HG03565 (cell line): ENCODE results near the gene CLEC20A.
A peak's percentile ranks its signal among the peaks of the same experiment; 100 is the strongest.
"Not testable (repeated sequence)": the region's sequence is repeated elsewhere in the genome, so short reads cannot be mapped to it uniquely, and the experiment has no call there.

ENCODE experiments used
- ATAC-seq: cut with Tn5 transposase; IDR thresholded peaks from one replicate; pipeline ENCODE4 v1.9.1; 2021; ENCODE audit warnings: mild to moderate bottlenecking, moderate library complexity; ENCODE audit not compliant: unreplicated experiment

Gene CLEC20A

DNA sequence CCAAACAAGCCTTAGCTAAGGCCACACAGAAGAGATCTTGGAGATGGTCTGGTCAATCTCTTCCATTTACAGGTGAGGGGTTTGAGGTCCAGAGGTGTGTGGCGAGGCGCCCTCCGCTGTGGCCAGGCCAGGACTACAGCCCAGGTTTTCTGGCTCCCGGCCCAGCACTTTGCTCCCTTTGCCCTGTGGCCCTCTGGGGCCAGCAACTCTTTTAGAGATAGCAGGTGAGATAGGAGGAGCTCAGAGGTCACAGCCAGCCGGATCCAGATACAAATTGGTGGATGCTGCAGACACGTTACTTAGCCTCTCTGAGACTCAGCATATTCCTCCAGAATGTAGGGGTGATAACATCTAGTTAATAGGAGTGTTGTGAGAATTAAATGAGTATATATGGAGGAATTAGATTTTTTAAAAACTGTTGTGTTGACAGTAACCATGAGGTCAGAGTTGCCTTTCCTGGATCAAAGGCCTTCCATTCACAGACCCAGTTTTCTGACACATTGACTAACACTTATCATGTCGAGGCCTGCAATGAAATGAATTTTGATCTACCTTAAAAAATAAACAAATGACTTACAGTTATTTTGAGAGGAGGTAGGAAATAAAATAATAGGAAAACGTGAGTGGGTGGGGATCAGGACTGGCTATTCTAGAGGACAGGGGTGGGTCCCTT lies 32.7 kb upstream of the CLEC20A start:
- no peak for ATAC-seq

DNA sequence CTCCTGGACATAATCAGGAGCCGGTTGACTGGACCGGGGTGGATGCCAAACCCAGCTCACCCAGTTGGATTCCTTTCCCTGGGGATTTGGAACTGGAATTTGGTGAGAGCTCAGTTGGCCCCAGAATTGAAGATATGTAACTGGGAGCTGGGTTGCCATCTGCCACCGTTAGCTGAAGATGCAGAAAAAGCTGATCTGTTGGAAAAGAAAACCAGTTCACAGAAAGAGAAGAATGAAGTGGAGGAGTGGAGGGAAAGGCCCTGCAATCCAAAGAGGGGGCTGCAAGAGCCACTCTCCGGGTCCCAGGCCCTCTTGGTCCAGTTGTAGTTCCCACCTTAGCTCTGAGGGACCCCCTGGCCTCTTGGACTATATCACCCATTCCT lies 32.2 kb upstream of the CLEC20A start:
- ATAC-seq: no peak

DNA sequence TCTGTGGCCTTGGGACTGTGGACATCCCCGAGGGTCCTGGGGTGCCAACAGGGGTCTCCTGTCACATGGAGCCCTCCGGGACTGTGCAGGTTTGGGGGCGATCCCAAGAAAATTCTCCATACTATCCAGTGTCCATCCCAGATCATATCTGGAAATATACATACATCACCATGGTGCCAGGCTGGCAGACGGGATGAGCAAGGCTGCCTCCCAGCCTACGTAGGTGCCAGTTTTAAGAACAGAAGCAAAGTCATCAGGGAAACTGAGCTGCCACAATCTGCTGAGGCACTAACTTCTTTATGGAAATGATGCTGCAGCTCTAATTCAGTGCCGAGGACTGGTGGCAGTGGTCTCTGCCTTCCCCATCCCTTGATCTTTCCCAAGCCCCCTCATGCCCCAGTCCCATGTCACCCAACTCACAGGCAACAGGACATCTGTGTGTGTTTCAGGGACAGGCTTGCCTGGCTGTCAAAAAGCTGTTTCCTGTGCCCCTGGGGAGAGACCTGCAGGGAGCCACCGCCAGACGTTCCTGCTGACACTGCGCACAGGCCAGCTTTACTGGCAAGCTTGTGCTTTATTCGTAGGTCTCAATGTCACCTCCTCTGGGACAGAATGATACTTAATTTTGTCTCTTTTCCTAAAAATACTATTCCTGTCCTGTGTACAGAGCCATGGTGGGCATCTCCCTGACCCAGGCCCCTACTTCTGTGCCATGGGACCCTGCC lies 31.6 kb upstream of the CLEC20A start:
- no peak for ATAC-seq

DNA sequence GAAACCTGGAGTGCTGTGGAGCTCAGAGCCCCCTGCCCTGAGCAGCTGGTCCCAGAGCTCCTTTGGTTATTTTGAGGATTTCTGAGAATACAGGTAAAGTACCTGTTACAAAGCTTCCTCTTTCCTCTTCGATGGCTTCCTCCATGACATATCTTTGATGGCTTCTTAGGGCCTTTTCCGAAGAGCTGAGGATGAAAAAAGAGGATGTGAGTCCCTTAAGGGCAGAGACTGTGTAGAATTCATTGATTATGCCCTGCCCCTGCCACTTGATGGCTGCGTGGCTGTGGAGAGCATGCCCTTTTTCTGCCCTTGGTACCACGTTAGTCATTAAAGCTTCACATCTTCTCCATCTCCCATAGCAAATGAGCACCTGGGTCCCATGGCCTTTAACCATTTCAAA lies 30.4 kb upstream of the CLEC20A start:
- no peak for ATAC-seq

DNA sequence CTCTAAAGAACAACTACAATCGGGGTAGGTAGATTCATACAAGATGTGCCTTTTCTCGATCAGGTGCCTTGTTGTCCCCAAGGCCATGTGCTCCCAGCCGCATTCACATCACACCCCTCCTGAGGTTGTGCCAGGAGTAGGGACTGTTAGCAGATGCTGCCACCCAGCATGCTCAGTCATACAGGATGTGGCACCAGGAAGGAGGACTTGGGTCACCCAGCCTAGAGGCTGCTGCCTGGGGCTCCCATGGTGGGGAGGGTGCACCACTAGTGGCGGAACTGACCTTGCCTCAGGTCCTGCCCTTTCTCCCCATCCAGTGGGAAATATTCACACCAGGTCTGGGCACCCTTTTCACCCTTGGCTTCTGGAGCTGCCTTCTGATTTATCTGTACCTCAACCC lies 24.5 kb upstream of the CLEC20A start:
- ATAC-seq: no peak

DNA sequence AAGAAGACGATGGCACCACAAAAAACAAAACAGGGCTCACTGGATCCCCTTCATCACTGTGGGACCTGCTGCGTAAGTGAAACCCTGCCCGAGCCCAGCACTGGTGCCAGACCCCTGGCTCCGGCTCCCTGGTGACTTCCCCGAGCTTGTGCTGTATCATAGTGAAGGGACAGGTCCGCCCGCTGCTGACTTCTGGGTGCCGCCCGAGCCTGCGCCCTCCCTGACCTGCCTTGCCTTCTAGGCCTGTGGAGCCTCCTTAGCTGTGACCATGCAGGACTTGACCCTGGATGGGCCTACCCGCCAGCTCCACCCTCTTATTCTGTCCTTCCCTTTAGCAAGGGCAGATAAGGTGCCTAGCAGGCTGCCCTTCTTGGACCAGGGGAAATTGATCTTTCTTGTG lies 24.0 kb upstream of the CLEC20A start:
- ATAC-seq: no peak

DNA sequence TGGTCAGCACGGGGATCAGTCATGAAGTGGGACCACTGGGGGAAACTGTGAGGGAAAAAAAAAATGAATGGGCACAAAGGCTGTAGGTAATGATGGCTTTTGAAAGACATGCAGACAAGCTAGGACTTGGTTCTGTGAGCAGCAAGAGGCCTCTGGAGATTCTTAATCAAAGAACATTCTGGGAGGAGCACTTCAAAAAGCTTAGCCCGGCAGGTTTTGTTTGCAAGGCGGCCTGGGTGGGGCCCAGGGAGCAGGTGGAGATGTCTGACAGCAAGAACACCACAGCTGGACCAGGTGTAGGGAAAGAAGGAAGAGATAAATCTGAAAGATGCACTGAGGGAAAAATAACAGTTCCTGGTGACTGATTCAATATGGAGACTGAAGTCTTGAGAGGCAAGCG lies 22.1 kb upstream of the CLEC20A start:
- no peak for ATAC-seq

DNA sequence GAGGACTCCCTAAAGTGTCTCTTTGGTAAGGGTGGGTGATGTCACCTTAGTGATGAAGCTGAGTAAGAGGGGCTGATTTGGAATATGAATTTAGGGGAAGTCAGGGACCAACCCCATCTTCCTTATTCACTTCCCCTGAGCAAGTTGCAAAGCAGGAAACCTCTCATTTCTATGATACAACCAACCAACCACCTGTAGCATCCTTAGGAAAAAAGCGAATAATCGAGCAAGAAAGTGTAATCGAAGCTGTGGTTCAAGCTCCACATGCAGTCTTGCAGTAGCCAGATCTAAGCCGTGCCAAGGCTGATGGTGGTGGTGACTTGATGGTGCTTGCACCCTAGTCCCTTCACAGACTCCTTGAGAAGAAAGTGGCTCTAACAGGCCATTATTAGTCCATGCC lies 19.3 kb upstream of the CLEC20A start:
- ATAC-seq: no peak

DNA sequence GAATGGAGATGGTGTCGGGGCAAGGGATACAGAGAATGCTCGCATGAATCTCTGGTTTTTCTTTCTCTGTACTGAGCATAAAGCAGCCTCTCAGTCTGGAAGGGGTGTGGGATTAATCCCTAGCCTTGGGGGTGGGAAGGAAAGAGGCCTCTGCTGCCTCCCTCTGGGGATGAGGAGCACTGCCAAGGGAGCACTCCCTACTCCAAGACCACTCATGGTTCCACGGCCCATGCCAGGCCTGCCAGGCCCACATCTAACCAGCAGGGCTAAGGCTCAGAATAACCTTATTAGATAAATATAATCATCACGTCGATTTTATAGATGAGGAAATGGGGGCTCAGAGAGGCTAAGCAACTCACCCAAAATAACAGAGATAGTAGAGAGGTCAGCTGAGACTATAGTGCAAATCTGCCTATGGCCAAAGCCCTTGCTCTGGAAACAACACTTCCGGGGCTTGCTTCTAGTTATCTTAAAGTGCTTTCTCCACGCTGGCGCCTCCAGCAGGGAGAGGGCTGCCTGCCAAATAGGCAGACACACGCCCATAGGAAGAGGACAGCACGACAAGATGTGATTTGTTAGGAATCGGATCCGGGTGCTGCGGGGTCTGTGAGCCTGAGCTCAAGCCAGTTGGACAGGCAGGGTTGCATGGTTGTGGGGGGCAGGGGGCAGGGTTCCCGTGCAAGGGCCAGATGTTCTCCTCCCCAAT lies 16.7 kb upstream of the CLEC20A start:
- ATAC-seq: no peak

DNA sequence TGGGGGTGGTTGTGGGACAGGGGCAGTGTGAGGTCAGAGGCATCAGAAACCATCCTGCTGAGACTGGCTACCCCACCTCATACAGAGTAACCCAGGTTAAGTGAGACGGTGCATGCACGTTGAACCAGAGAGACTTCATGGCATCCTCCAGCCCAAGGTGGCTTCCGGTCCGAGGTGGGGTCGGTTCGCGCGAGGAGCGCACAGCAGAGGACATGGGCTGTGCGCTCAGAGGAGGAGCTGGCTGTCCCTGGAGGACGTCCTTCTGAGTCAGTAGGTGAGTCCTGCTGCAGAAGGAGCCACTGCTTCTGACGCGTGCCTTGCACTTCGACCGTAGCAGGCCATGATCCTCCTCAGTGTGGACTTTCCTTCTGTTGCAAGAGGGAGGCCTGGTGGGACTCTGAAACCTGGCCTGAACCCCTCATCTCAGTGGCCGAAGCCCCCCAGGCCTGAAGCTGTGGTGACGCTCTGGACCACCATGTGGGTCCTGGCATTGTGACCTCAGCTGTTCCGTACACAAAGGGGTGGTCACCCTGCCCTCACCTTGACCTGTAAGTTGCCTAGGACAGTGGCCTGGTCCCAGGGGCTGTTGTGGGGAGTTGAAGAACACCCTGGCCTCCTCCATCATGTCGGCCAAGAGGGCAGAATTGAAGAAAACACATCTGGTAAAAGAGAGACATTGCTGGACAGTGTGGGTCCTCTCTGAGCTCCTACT lies 16.0 kb upstream of the CLEC20A start, which contains the start of gene TEX35:
TEX35 (plus strand) TSS at position 544 of the 712 bp plus-strand sequence; CDS start at position 624, 80 bp downstream.
- no peak for ATAC-seq

DNA sequence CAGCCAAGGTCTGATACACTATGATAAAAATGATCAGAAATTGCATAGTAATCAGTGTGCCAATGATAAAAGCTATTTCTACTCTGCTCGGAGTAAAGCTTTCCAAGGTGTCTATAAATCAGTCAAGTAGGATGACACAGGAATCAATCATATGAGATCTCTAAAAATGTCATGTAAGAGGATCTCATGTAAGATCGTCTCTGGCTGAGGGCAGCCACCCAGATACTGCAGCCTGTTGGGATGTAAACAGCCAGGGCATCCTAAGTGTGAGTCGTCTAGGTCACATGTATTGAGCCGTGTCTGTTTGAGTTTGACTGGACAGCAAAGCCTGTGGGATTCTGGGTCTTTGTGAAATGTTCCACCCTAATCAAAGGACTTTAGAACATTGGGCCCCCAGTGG lies 13.4 kb upstream of the CLEC20A start:
- no peak for ATAC-seq

DNA sequence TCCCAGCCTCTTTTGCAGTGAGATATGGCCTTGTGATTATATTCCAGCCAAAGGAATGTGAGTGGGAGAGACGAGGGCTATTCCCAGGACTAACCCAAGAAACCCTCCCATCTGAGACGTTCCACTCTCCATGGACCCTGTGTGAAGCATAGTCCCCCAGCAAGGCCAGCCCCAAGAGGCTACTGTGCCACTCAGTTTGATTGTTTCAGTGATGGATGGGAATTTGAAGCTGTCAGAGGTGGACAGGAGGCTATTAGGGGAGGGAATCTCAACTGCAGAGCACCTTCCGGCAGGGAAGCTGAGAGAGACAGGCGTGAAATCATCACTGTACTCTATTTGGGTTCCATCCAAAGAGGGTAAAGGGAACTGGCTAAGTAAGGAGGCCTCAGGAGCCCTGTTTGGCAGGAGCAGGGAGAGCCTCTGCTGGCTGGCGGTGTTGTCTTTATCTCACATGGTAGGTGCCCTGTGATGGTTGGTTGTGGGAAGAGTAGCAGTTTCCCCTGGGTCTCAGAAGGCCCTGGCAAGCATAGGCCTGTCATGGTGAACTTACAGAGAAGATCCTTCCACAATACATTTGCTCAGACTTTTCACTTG lies 12.7 kb upstream of the CLEC20A start:
- ATAC-seq: no peak

DNA sequence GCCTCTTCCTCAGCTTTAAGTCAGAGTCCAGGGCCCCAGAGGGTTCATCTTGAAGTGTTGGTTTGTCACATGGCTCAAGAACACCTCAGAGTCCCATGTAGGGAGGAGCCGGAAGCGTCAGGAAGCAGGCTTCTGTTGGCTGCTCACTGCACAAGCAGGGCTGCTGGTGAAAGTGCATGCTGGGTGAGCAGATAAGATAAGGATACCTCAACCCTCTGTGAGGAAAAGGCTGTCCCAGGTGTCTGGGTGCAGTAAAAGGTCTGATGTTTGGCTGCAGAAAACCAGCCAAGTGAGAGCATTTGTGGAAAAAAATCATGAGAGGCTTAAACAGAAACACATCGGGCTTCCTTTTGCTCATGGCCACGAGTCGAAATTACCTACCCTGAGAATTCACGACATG lies 9.9 kb upstream of the CLEC20A start:
- no peak for ATAC-seq

DNA sequence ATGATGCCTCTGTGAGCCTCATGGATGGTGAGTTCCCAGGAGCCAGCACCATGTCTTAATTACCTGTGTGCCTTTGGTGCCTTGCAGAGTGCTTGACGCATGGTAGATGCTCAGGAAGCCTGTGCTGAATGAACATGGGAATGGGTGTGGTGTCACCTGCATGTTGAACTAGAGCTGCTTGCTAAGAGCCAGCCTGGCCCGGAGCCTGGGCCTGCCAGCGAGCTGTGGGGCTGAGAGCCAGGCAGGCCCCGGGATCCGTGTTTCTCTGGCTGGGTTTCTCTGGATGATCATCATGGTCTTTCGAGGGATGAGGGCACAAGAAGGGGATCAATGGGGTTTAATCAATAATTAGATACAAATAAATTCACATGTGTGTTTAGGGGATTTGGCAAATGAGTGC lies 9.4 kb upstream of the CLEC20A start:
- ATAC-seq: no peak

DNA sequence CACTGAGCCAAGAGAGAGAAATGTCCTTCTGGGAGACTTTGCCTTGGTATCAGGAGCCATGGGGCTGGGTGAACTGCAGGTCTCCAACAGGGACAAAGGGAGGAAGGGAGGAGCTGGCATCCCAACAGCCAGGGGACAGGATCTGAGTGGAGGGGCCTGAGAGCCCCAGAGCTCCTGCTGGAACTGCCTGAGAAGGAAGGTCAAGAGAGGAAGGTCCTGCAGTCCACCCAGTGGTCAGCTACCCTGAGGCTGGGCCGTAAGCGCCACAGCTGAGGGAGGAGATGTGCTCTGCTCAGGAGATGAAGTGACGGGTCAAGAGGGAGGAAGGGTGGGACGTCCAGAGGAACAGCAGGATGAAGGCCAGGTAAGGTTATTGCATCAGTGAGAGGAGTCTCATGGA lies 7.5 kb upstream of the CLEC20A start:
- ATAC-seq: no peak

DNA sequence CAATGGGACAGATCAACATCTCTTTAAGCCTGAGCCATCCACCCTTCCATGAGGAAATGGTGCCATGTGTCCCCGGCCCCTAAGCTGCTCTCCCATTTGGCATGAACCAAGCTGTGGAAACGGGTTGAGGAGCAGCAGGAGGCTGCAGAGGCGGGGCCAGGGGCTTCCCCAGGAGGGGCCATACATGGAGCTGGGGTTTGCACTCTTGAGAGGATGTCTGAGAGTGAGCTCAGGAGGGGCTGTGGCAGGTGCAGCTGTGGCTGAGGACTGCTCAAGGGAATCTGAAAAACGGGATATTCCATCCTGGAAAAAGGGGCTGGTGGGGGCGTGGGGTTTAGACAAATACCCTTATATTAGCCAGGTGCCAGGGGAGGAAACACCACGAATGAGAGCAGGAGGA lies 7.1 kb upstream of the CLEC20A start:
- no peak for ATAC-seq

DNA sequence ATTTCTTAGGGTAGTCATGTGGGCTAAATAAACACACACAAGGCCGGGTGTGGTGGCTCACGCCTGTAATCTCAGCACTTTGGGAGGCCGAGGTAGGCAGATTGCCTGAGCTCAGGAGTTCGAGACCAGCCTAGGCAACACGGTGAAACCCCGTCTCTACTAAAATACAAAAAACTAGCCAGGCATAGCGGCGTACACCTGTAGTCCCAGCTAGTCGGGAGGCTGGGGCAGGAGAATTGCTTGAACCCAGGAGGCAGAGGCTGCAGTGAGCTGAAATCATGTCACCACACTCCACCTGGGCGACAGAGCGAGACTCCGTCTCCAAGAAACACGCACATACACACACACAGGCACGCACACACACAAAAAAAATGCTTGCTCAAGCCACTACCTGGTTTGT lies 6.6 kb upstream of the CLEC20A start:
- ATAC-seq: not testable (repeated sequence)

DNA sequence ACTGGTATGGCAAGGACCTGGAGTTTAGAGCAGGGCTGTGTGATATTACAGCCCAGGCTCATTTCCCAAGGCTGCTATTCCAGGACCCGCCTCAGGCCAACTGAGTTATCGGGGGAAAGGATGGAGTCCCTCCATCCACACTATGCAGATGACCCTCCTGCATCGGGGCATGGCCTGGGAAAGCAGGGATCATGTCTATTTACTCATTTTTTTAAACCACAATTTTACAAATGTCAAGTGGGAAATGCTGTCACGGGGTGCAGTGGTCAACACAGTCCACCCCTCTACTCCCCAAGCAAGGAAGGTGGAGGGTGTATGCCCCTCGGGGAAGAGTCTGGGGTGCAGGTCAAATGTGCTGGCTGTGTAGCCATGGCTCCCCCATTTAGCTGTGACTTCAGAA lies 6.1 kb upstream of the CLEC20A start:
- ATAC-seq: no peak

DNA sequence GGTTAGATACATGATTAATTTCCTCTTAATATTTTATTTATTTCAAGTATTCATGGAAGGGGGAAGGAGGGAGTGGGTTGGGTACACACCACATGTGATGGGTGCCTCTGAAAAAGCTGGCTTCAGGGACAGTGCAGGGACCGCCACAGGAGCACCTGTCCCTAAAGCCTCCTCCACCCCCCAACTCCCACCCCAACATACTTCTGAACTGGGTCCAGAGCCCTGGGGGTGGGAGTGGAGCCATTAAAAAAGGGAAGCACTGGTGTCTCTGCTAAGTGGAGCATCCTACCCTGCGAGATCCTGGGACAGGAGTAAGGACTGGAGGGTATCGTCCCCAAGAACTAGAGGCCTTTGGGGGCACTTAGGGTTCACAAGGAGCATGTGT lies 5.6 kb upstream of the CLEC20A start:
- no peak for ATAC-seq

DNA sequence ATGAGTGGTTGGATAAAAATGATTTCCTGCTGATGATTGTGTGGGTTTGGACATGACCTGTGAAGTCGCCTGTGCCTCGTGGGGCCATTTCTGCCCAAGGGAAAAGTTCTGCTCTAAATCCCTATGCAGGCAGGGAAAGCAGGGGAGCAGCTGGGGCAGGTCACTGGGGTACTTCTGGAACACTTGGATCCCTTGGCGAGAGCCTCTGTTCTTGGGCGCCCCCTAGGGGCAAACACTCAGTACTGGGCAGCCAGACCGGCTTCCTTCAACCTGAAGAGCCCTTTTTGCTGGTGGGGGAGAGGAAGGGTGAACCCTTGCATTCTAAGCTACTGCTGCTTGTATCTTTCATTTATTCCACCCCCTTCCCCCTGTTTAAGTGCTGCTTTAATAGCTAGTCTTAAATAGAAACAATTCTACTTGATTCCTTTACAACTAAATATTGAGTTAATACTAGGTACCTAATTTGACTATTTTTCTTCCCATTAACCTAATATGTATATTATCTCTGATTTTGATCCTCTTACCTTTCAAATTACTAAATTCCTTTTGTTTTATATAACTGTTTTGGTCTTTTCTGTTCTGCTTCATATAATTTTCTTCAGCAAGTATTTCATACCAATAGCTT lies 5.1 kb upstream of the CLEC20A start:
- peak; percentile 80 for ATAC-seq
